H9 (cell line): ENCODE results near the gene FAM107A. TPM values are rescaled to one million over a fixed set of nuclear protein-coding genes. Genes with fewer than 3 reads are reported as not detected.

ENCODE experiments used
- DNase-seq: peaks from one replicate; pipeline ENCODE4 v3.0.0-alpha.2; 2017
- H2AFZ ChIP-seq: one replicate; pipeline ENCODE4 v1.6.1; 2013; ENCODE audit warnings: mild to moderate bottlenecking, low read length, control low read depth, moderate library complexity
- H2AK5ac ChIP-seq: 2 replicates; pipeline ENCODE4 v1.6.1; 2013; ENCODE audit warnings: low read length, control low read depth, mixed read lengths; ENCODE audit not compliant: insufficient read length
- H2BK120ac ChIP-seq: one replicate; pipeline ENCODE4 v1.6.1; 2013; ENCODE audit warnings: low read depth, mild to moderate bottlenecking, low read length, control low read depth, inconsistent platforms; ENCODE audit not compliant: poor library complexity, severe bottlenecking
- H2BK12ac ChIP-seq: 2 replicates; pipeline ENCODE4 v1.6.1; 2013; ENCODE audit warnings: low read length, control low read depth, mixed read lengths, low read depth; ENCODE audit not compliant: insufficient read length
- H2BK15ac ChIP-seq: 2 replicates; pipeline ENCODE4 v1.6.1; 2013; ENCODE audit warnings: low read depth, low read length, control low read depth
- H2BK20ac ChIP-seq: one replicate; pipeline ENCODE4 v1.6.1; 2013; ENCODE audit warnings: low read depth, mild to moderate bottlenecking, low read length, control low read depth, inconsistent platforms; ENCODE audit not compliant: poor library complexity, severe bottlenecking
- H2BK5ac ChIP-seq: 2 replicates; pipeline ENCODE4 v1.6.1; 2013; ENCODE audit warnings: low read length, control low read depth, mixed read lengths; ENCODE audit not compliant: insufficient read length
- H3K14ac ChIP-seq: 2 replicates; pipeline ENCODE4 v1.6.1; 2013; ENCODE audit warnings: low read length, control low read depth; ENCODE audit not compliant: insufficient read depth
- H3K18ac ChIP-seq: 2 replicates; pipeline ENCODE4 v1.6.1; 2013; ENCODE audit warnings: low read depth, mild to moderate bottlenecking, mixed read lengths, low read length, control low read depth; ENCODE audit not compliant: insufficient read length
- H3K23ac ChIP-seq: 2 replicates; pipeline ENCODE4 v1.6.1; 2013; ENCODE audit warnings: low read length, control low read depth, mixed read lengths, low read depth; ENCODE audit not compliant: insufficient read length
- H3K23me2 ChIP-seq: 2 replicates; pipeline ENCODE4 v1.6.1; 2013; ENCODE audit warnings: low read depth, mild to moderate bottlenecking, mixed read lengths, low read length, control low read depth; ENCODE audit not compliant: insufficient read length, poor library complexity, severe bottlenecking
- H3K27ac ChIP-seq: 2 replicates; pipeline ENCODE4 v1.5.1; 2013; ENCODE audit warnings: low read length, control low read depth, mixed read lengths, low read depth; ENCODE audit not compliant: insufficient read length
- H3K27me3 ChIP-seq: 2 replicates; pipeline ENCODE4 v1.6.1; 2013; ENCODE audit warnings: low read length, control low read depth, inconsistent platforms; ENCODE audit not compliant: insufficient read depth
- H3K4ac ChIP-seq: 2 replicates; pipeline ENCODE4 v1.6.1; 2013; ENCODE audit warnings: low read depth, mild to moderate bottlenecking, control low read depth, inconsistent platforms, low read length, moderate library complexity
- H3K4me1 ChIP-seq: 2 replicates; pipeline ENCODE4 v1.6.1; 2013; ENCODE audit warnings: low read length, control low read depth, inconsistent platforms; ENCODE audit not compliant: insufficient read depth
- H3K4me2 ChIP-seq: 2 replicates; pipeline ENCODE4 v1.6.1; 2013; ENCODE audit warnings: low read length, control low read depth, mixed read lengths; ENCODE audit not compliant: insufficient read length, insufficient read depth
- H3K56ac ChIP-seq: 2 replicates; pipeline ENCODE4 v1.6.1; 2013; ENCODE audit warnings: low read depth, mild to moderate bottlenecking, mixed read lengths, low read length, control low read depth; ENCODE audit not compliant: insufficient read length
- H3K79me1 ChIP-seq: 2 replicates; pipeline ENCODE4 v1.6.1; 2013; ENCODE audit warnings: low read depth, mild to moderate bottlenecking, moderate library complexity, low read length, control low read depth, inconsistent platforms; ENCODE audit not compliant: insufficient read depth, poor library complexity, severe bottlenecking
- H3K79me2 ChIP-seq: 2 replicates; pipeline ENCODE4 v1.6.1; 2013; ENCODE audit warnings: low read length, control low read depth, inconsistent platforms; ENCODE audit not compliant: insufficient read depth
- H3K9ac ChIP-seq: 2 replicates; pipeline ENCODE4 v1.6.1; 2013; ENCODE audit warnings: low read length, control low read depth, mixed read lengths; ENCODE audit not compliant: insufficient read length; ENCODE audit errors: extremely low read depth
- H3K9me3 ChIP-seq: one replicate; pipeline ENCODE4 v1.6.1; 2013; ENCODE audit warnings: low read depth, low read length, inconsistent platforms; ENCODE audit not compliant: control insufficient read depth
- H3T11ph ChIP-seq: one replicate; pipeline ENCODE4 v1.6.1; 2013; ENCODE audit warnings: mild to moderate bottlenecking, low read length, control low read depth, inconsistent platforms
- H4K20me1 ChIP-seq: one replicate; pipeline ENCODE4 v1.6.1; 2013; ENCODE audit not compliant: control insufficient read depth, insufficient read length, insufficient read depth
- H4K5ac ChIP-seq: 2 replicates; pipeline ENCODE4 v1.6.1; 2013; ENCODE audit warnings: low read depth, mild to moderate bottlenecking, mixed read lengths, low read length, control low read depth; ENCODE audit not compliant: insufficient read length
- H4K8ac ChIP-seq: replicated peaks from 2 replicates; pipeline ENCODE4 v1.6.1; 2013; ENCODE audit warnings: low read length, control low read depth, mixed read lengths, low read depth; ENCODE audit not compliant: insufficient read length
- H4K91ac ChIP-seq: 2 replicates; pipeline ENCODE4 v1.6.1; 2013; ENCODE audit warnings: low read depth, mild to moderate bottlenecking, moderate library complexity, mixed read lengths, low read length, control low read depth; ENCODE audit not compliant: insufficient read length
- H3K27ac Mint-ChIP-seq, 3 experiments: 2 replicates in 2 of 3; 3 replicates in 1 of 3; pipeline ENCODE4 v1.8.0; 2020 to 2021; ENCODE audit warnings: mixed read lengths in 3 of 3, mild to moderate bottlenecking in 1 of 3, moderate library complexity in 1 of 3
- H3K27me3 Mint-ChIP-seq: 2 replicates; pipeline ENCODE4 v1.8.0; 2021; ENCODE audit warnings: low read depth, mild to moderate bottlenecking, moderate library complexity, mixed read lengths
- H3K36me3 Mint-ChIP-seq, 3 experiments: 2 replicates in 2 of 3; 3 replicates in 1 of 3; pipeline ENCODE4 v1.8.0; 2020 to 2021; ENCODE audit warnings: low read depth in 3 of 3, mixed read lengths in 3 of 3; ENCODE audit not compliant: insufficient read depth in 1 of 3
- H3K4me1 Mint-ChIP-seq, 2 experiments: 2 replicates each; pipeline ENCODE4 v1.8.0; 2020; ENCODE audit warnings: mixed read lengths in 2 of 2
- H3K4me3 Mint-ChIP-seq, 2 experiments: 2 replicates in 1 of 2; 3 replicates in 1 of 2; pipeline ENCODE4 v1.8.0; 2020 to 2021; ENCODE audit warnings: mild to moderate bottlenecking in 2 of 2, mixed read lengths in 2 of 2, moderate library complexity in 1 of 2
- H3K9me3 Mint-ChIP-seq, 2 experiments: 2 replicates in 1 of 2; 3 replicates in 1 of 2; pipeline ENCODE4 v1.8.0; 2020; ENCODE audit warnings: mild to moderate bottlenecking in 2 of 2, mixed read lengths in 2 of 2, moderate library complexity in 1 of 2
- CTCF ChIP-seq: fragments of 200-600 bp; sonication (generic); conservative IDR thresholded peaks from 3 replicates; pipeline ENCODE4 v1.8.0; 2021; ENCODE audit warnings: antibody characterized with exemption, mild to moderate bottlenecking
- whole genome bisulfite sequencing: extraction: QIAGEN DNeasy Blood & Tissue Kit; methylation state at CpG from one replicate; pipeline ENCODE4 v1.1.7; 2013; ENCODE audit warnings: missing lambda C conversion rate, low lambda C conversion rate, mixed read lengths; ENCODE audit not compliant: insufficient read length; ENCODE audit errors: extremely low coverage; 5-methylcytosine and 5-hydroxymethylcytosine counted together
- total RNA-seq: library from RNA; stranded (reverse); gene quantifications from 2 replicates; pipeline ENCODE4 v1.2.1, GENCODE V29; 2021

The FAM107A gene
- total RNA-seq, 1 experiment from 2014 or later, result 0.11 TPM

- Histone ChIP-seq H3K23me2 (no peaks in the 10 kb centered on the region), H3K23ac (no peak overlapping the region), H3K27me3 (no peaks in the 10 kb centered on the region), H3T11ph (no peak overlapping the region), H2BK5ac (no peak overlapping the region), H3K27ac (no peak overlapping the region), H3K56ac (no peak overlapping the region), H3K14ac (no peak overlapping the region), H2AFZ (no peak overlapping the region), H2BK12ac (no peak overlapping the region), H4K91ac (no peak overlapping the region), H3K4me1 (no peaks in the 10 kb centered on the region; the same call in 1 of the 2 replicates), H3K9me3 (no peaks in the 10 kb centered on the region), H3K9ac (no peak overlapping the region), H3K79me2 (no peaks in the 10 kb centered on the region), H4K20me1 (no peaks in the 10 kb centered on the region), H2BK20ac (no peak overlapping the region), H2AK5ac (no peak overlapping the region), H2BK120ac (no peak overlapping the region), H3K18ac (no peak overlapping the region), H2BK15ac (no peak overlapping the region), H3K79me1 (no peaks in the 10 kb centered on the region), H4K8ac (no peak overlapping the region), H3K4me2 (no peak overlapping the region), H4K5ac (no peak overlapping the region), H3K4ac (no peak overlapping the region)
- no peak for DNase-seq
- Mint-ChIP-seq H3K4me1 (peaks cover 20 to 27% of the 10 kb centered on the region in 2 experiments), H3K4me3 (no peak overlapping the region), H3K9me3 (peaks cover 5 to 9% of the 10 kb centered on the region in 2 experiments; a peak in 4 of 5 replicates), H3K27ac (no peak overlapping the region), H3K36me3 (peaks cover 0 to 9% (median 0%) of the 10 kb centered on the region in 3 experiments; a peak in 1 of 7 replicates), H3K27me3 (peaks cover 27% of the 10 kb centered on the region)
- WGBS, result no CpG with 5 or more reads among the region's 3 CpGs
- no peak for TF ChIP-seq CTCF
Measured at GRCh38 chr3:58574106-58574505, 3.1 kb downstream of the FAM107A start.
